HCT116 (cell line): ENCODE measurements around the gene RASL12.

Experiments used
- POLR2AphosphoS5 ChIP-seq: IDR thresholded peaks from 2 replicates; pipeline ENCODE4 v1.6.1; 2011; ENCODE audit warnings: mild to moderate bottlenecking, low read depth, low read length, moderate library complexity
- TF ChIP-seq, protein P1 (sequence below), 3 experiments: fragments of 200-600 bp in 1 of 3; sonication (generic) in 1 of 3; IDR thresholded peaks in 2 of 3; conservative IDR thresholded peaks in 1 of 3; 2 replicates each; pipeline ENCODE4 v1.5.1; 2012 to 2017; ENCODE audit warnings: low read depth in 2 of 3, low read length in 2 of 3, antibody characterized with exemption in 1 of 3, borderline replicate concordance in 1 of 3, control low read depth in 1 of 3, mild to moderate bottlenecking in 1 of 3, mixed read lengths in 1 of 3, mixed run types in 1 of 3, moderate library complexity in 1 of 3; ENCODE audit not compliant: insufficient read depth in 1 of 3
- TF ChIP-seq, protein P2 (sequence below): IDR thresholded peaks from 2 replicates; pipeline ENCODE4 v1.6.1; 2012; ENCODE audit warnings: low read depth

DNA sequence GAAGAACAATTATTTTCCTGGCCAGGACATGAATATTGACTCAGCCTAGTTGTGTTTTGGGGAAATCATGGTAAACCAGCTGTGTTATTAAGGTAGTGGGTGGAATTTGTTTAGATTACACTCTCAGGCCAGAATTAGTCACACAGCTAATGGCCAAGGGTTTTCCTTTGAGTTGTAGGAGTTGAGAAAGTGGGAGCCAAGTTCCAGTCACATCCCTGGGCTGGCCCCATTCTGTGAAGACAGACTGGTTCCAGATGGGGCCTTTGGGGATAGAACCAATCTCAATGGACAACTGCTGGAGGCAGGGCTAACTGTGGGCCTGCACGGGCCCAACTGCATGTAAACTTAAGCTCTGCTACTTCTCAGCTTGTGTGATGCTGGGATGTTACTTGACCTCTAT lies 1.4 kb upstream of the RASL12 start:
- no peak for TF ChIP-seq POLR2AphosphoS5
- TF ChIP-seq, protein P1, sequence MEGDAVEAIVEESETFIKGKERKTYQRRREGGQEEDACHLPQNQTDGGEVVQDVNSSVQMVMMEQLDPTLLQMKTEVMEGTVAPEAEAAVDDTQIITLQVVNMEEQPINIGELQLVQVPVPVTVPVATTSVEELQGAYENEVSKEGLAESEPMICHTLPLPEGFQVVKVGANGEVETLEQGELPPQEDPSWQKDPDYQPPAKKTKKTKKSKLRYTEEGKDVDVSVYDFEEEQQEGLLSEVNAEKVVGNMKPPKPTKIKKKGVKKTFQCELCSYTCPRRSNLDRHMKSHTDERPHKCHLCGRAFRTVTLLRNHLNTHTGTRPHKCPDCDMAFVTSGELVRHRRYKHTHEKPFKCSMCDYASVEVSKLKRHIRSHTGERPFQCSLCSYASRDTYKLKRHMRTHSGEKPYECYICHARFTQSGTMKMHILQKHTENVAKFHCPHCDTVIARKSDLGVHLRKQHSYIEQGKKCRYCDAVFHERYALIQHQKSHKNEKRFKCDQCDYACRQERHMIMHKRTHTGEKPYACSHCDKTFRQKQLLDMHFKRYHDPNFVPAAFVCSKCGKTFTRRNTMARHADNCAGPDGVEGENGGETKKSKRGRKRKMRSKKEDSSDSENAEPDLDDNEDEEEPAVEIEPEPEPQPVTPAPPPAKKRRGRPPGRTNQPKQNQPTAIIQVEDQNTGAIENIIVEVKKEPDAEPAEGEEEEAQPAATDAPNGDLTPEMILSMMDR (IDR thresholded peaks at IDR 0.05 in 2 of 3, conservative IDR thresholded peaks at IDR 0.05 in 1 of 3; ENCODE audit: borderline replicate concordance in 1 of 3, insufficient read depth in 1 of 3, low read depth in 2 of 3, low read length in 2 of 3), result no peak
- TF ChIP-seq, protein P2, sequence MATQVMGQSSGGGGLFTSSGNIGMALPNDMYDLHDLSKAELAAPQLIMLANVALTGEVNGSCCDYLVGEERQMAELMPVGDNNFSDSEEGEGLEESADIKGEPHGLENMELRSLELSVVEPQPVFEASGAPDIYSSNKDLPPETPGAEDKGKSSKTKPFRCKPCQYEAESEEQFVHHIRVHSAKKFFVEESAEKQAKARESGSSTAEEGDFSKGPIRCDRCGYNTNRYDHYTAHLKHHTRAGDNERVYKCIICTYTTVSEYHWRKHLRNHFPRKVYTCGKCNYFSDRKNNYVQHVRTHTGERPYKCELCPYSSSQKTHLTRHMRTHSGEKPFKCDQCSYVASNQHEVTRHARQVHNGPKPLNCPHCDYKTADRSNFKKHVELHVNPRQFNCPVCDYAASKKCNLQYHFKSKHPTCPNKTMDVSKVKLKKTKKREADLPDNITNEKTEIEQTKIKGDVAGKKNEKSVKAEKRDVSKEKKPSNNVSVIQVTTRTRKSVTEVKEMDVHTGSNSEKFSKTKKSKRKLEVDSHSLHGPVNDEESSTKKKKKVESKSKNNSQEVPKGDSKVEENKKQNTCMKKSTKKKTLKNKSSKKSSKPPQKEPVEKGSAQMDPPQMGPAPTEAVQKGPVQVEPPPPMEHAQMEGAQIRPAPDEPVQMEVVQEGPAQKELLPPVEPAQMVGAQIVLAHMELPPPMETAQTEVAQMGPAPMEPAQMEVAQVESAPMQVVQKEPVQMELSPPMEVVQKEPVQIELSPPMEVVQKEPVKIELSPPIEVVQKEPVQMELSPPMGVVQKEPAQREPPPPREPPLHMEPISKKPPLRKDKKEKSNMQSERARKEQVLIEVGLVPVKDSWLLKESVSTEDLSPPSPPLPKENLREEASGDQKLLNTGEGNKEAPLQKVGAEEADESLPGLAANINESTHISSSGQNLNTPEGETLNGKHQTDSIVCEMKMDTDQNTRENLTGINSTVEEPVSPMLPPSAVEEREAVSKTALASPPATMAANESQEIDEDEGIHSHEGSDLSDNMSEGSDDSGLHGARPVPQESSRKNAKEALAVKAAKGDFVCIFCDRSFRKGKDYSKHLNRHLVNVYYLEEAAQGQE, result no peak
